BJ (cell line): ENCODE data around the gene ADCY9. TPM values are rescaled to one million over a fixed set of nuclear protein-coding genes. Genes with fewer than 3 reads are reported as not detected.
A peak's percentile ranks its signal among the peaks of the same experiment; 100 is the strongest.

ENCODE experiments used
- CTCF ChIA-PET: fragments of 350-600 bp; formaldehyde crosslinking; extraction: SDS; loops from one replicate; lab custom pipeline; 2021; ENCODE audit warnings: antibody characterized with exemption, inconsistent platforms; lab: Yijun Ruan, JAX
- POLR2A ChIA-PET: fragments of 300-600 bp; sonication (Branson Sonifier 250); formaldehyde crosslinking; extraction: SDS; loops from one replicate; lab custom pipeline; 2021; ENCODE audit warnings: antibody characterized with exemption; lab: Charles Lee
- DNase-seq: peaks from one replicate; pipeline ENCODE4 v3.0.0-alpha.2; 2011; ENCODE audit warnings: low read depth
- H3K27me3 ChIP-seq: 2 replicates; pipeline ENCODE4 v1.6.0; 2011; ENCODE audit warnings: low read length; ENCODE audit not compliant: control insufficient read depth, insufficient read depth
- H3K36me3 ChIP-seq: 2 replicates; pipeline ENCODE4 v1.5.1; 2011; ENCODE audit warnings: low read length; ENCODE audit not compliant: control insufficient read depth, insufficient read depth
- H3K4me3 ChIP-seq: 2 replicates; pipeline ENCODE4 v1.5.1; 2011; ENCODE audit warnings: low read depth, mild to moderate bottlenecking, control low read depth, low read length
- polyA plus RNA-seq: library from polyadenylated mRNA; depleted of rRNA; stranded (reverse); fragments of >200 nt; gene quantifications from 2 replicates; pipeline ENCODE4 v1.2.3, GENCODE V29; 2011
- TF ChIP-seq, protein P1 (sequence below): IDR thresholded peaks from 2 replicates; pipeline ENCODE4 v1.5.1; 2011; ENCODE audit warnings: low read depth, mild to moderate bottlenecking, control low read depth, inconsistent platforms, low read length, moderate library complexity; ENCODE audit not compliant: insufficient read depth

Gene ADCY9
- polyA plus RNA-seq, 1 experiment = 28.2 TPM

GRCh38 chr16:4114257-4115208 lies 1.7 kb downstream of the ADCY9 start:
- no peak for DNase-seq
- Histone ChIP-seq H3K4me3 (peak overlapping the region; percentile 68), H3K36me3 (peaks cover 3% of the 10 kb centered on the region; the same call in 1 of the 2 replicates), H3K27me3 (no peaks in the 10 kb centered on the region)
- ChIA-PET POLR2A (no interaction called here), CTCF (interaction anchor here (1.2 to 1.9 kb wide), 3 partner anchors 108 to 139 kb away, joined by 3 to 9 read pairs (median 7); no protein-coding TSS in a partner anchor)
- TF ChIP-seq, protein P1, sequence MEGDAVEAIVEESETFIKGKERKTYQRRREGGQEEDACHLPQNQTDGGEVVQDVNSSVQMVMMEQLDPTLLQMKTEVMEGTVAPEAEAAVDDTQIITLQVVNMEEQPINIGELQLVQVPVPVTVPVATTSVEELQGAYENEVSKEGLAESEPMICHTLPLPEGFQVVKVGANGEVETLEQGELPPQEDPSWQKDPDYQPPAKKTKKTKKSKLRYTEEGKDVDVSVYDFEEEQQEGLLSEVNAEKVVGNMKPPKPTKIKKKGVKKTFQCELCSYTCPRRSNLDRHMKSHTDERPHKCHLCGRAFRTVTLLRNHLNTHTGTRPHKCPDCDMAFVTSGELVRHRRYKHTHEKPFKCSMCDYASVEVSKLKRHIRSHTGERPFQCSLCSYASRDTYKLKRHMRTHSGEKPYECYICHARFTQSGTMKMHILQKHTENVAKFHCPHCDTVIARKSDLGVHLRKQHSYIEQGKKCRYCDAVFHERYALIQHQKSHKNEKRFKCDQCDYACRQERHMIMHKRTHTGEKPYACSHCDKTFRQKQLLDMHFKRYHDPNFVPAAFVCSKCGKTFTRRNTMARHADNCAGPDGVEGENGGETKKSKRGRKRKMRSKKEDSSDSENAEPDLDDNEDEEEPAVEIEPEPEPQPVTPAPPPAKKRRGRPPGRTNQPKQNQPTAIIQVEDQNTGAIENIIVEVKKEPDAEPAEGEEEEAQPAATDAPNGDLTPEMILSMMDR = no peak

GRCh38 chr16:4113358-4114256 lies 2.6 kb downstream of the ADCY9 start:
- CTCF ChIA-PET = interaction anchor here (0.6 to 2.0 kb wide), 5 partner anchors 13 to 235 kb away, joined by 3 to 7 read pairs (median 4); no protein-coding TSS in a partner anchor
- TF ChIP-seq, protein P1 = no peak
- peaks cover 3% of the 10 kb centered on the region; the same call in 1 of the 2 replicates for H3K36me3 ChIP-seq
- POLR2A ChIA-PET = interaction anchor here (0.5 kb wide), 1 partner anchor 845 kb away, joined by 3 read pairs; no protein-coding TSS in a partner anchor
- peak overlapping the region; percentile 68 for H3K4me3 ChIP-seq
- H3K27me3 ChIP-seq = no peaks in the 10 kb centered on the region
- no peak for DNase-seq

GRCh38 chr16:4111748-4112696 lies 4.2 kb downstream of the ADCY9 start:
- H3K36me3 ChIP-seq = peaks cover 3% of the 10 kb centered on the region; the same call in 1 of the 2 replicates
- TF ChIP-seq, protein P1 = no peak
- peak overlapping the region; percentile 68 for H3K4me3 ChIP-seq
- CTCF ChIA-PET = interaction anchor here (1.0 to 2.0 kb wide), 6 partner anchors 9 to 162 kb away, joined by 3 to 6 read pairs (median 4); no protein-coding TSS in a partner anchor
- no peaks in the 10 kb centered on the region for H3K27me3 ChIP-seq
- no peak for DNase-seq
- POLR2A ChIA-PET = interaction anchor here (0.6 to 0.9 kb wide), 2 partner anchors 60 to 142 kb away, joined by 3 to 4 read pairs; no protein-coding TSS in a partner anchor

- POLR2A ChIA-PET = no interaction called here
- H3K27me3 ChIP-seq = no peaks in the 10 kb centered on the region
- TF ChIP-seq, protein P1 = no peak
- H3K4me3 ChIP-seq = no peak overlapping the region
- DNase-seq = no peak
- CTCF ChIA-PET = interaction anchor here (1.3 to 1.5 kb wide), 2 partner anchors 14 to 143 kb away, joined by 5 read pairs; no protein-coding TSS in a partner anchor
- H3K36me3 ChIP-seq = peaks cover 3% of the 10 kb centered on the region; the same call in 1 of the 2 replicates
Measured at GRCh38 chr16:4110680-4111079, 5.6 kb downstream of the ADCY9 start.
